Measurements from ENCODE around the gene NUDT22.
A peak's percentile ranks its signal among the peaks of the same experiment; 100 is the strongest.

Gene NUDT22

GRCh38 chr11:64229744-64230170 lies 3.7 kb downstream of the NUDT22 start:
- DNase-seq, result no peak

GRCh38 chr11:64230171-64230984 lies 4.3 kb downstream of the NUDT22 start, which contains the start of gene DNAJC4:
TSS of gene DNAJC4 (plus strand) at chr11:64230548. CDS start at chr11:64230855, 307 bp downstream.
- peak; percentile 87 for DNase-seq

DNA sequence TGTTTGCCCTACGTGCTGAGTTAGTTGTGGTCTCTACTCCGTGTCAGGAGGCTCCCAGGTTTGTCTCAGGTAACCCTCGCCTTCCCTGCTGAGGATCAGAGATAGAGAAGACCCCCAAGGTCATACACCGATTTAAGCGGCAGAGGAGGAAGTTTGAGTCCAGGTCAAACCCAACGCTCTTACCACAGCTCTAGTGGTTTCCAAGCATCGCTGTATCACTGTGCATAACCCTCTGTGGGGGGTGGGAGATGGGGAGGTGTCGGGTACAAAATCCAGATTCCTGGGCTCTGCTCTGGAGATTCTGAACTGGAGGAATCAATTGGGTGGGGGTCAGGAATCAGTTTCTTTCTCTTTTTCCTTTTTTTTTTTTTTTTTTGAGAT lies 4.9 kb downstream of the NUDT22 start:
- DNase-seq, result no peak

DNA sequence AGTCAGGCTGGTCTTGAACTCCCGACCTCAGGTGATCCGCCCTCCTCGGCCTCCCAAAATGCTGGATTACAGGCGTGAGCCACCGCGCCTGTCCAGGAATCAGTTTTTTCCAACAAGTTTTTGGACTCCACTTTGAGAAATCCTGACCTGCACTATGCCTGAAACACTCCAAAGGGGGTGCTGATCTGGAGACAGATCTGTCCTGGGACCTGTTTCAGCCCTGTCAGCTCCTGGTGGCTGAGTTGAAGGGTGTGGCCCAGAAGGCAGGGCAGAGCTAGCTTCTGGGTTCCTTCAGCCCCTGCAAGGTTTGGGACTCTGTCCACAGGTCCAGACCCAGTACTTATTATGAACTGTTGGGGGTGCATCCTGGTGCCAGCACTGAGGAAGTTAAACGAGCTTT lies 5.5 kb downstream of the NUDT22 start:
- no peak for DNase-seq

GRCh38 chr11:64232182-64232966 lies 6.3 kb downstream of the NUDT22 start:
- no peak for DNase-seq

- DNase-seq, result no peak
These were observed 6.9 kb downstream of the NUDT22 start for GRCh38 chr11:64232967-64233315.

DNA sequence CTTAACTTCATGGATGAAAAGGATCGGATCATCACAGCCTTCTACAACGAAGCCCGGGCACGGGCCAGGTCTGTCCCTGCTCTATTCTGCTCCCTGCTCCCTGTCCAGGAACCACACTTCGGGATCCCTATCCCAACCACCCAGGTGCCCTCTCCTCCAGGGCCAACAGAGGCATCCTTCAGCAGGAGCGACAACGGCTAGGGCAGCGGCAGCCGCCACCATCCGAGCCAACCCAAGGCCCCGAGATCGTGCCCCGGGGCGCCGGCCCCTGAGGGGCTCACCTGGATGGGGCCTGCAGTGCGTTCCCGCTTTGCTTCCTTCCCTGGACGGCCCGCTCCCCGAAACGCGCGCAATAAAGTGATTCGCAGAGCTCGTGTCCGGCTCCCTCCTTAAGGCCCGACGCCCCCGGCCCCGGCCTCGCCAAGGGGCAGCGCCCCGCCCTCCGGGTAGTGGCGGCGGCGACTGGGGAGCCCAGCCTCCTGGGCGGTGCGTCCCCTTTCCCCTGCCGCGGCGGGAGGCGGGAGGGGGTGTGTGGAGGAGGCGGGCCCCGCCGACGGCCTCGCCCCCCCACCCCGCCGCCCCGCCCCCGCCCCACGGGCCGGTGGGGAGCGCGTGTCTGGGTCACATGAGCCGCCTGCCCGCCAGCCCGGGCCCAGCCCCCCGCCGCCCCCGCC lies 8.0 kb downstream of the NUDT22 start, which contains the start of gene VEGFB:
TSS of gene VEGFB (plus strand) at position 672 of the 674 bp plus-strand sequence. CDS start 250 bp downstream, outside the sequence.
- DNase-seq, result peak; percentile 69

- peak; percentile 58 for DNase-seq
These were observed 8.7 kb downstream of the NUDT22 start for GRCh38 chr11:64234647-64235379.

- DNase-seq, result no peak
These were observed 9.5 kb downstream of the NUDT22 start for GRCh38 chr11:64235437-64236161.

DNA sequence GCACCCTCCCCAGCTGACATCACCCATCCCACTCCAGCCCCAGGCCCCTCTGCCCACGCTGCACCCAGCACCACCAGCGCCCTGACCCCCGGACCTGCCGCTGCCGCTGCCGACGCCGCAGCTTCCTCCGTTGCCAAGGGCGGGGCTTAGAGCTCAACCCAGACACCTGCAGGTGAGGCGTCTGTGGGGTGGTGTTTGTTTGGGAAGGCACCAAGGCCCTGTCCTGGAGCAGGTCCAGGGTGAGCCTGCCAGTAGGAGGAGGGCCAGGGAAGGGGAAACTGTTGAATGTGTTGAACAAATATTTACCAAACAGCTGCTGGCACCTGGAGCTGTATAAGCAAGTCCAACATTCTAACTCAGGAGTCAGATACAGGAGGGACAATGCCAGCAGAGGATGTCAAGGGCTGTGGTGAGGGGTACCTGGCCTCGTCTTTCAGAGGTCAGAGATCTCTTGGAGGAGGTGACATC lies 11.4 kb downstream of the NUDT22 start:
- DNase-seq, result no peak

- DNase-seq, result no peak
These were observed 12.0 kb downstream of the NUDT22 start for GRCh38 chr11:64238076-64238475.

DNA sequence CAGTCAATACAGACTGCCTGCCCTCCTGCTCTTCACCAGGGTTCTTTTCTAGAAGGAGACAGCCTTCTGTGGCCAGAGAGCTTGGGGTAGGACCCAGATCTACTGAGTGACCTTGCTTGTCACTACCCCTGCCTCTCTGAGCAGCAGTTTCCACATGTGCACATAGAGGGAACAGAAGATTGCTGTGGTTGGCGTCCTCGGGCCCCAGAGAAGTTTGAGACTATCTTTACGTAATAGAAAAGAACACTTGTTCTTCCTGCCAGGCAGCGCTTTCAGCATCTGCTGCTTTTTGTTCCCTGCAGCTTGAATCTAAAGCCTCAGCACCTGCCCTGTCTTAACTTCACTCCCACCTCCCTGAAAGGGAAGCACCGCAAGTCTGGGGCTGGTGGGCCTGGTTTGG lies 12.9 kb downstream of the NUDT22 start:
- DNase-seq, result no peak

- no peak for DNase-seq
These were observed 13.8 kb downstream of the NUDT22 start for GRCh38 chr11:64239662-64240434.

DNA sequence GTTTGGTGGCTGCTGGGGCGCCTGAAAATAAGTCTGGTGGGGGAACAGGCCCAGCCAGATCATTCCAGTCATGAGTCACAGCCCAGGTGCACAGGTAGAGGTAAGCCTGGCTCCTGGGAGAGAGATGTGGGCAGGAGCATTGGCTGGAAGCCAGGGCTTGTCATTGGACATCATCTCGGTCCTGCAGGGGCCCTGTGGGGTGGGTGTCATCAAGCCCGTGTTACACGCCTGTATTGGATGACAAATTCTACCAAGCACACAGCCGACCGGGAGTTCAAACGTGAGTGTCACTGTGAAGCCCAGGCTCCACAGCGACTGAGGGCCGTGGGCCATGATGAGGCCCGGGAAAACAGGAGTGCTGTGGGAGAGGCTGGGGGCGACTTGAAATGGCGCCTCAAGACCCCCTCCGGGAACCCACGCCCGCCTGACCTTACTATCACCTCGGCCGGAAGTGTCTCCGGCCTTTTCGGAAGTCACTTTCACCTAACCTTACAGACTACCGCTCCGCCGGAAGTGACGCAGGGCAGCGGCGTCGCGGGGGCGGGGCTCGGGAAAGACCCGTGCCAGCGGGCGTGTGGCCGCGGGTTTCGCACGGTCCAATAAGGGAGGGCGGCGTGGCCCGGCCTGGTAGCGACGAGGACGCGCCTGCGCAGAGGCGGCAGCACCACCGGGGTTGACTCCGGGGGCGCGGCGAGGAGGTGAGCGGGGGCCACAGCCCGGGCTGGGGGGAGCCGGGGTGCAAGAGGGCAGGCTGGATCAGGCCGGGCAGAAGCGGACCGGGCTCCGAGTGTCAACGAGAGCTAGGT lies 14.6 kb downstream of the NUDT22 start, which contains the start of gene FKBP2:
TSS of gene FKBP2 (plus strand) at position 661 of the 806 bp plus-strand sequence. CDS start 1,293 bp downstream, outside the sequence.
- DNase-seq, result peak; percentile 98

DNA sequence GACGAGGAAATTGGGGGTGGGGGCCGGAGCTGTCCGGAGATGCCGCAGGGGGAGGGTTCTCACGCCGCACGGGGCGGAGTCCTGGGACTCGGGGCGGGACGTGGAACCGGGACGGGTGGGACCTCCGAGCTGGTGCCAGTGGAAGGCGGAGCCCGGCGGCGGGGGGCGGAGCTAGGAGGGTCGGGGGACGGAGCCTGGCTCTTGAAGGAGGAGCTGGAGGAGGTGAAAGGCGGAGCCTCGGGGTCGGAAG lies 15.1 kb downstream of the NUDT22 start:
- DNase-seq, result peak; percentile 100

DNA sequence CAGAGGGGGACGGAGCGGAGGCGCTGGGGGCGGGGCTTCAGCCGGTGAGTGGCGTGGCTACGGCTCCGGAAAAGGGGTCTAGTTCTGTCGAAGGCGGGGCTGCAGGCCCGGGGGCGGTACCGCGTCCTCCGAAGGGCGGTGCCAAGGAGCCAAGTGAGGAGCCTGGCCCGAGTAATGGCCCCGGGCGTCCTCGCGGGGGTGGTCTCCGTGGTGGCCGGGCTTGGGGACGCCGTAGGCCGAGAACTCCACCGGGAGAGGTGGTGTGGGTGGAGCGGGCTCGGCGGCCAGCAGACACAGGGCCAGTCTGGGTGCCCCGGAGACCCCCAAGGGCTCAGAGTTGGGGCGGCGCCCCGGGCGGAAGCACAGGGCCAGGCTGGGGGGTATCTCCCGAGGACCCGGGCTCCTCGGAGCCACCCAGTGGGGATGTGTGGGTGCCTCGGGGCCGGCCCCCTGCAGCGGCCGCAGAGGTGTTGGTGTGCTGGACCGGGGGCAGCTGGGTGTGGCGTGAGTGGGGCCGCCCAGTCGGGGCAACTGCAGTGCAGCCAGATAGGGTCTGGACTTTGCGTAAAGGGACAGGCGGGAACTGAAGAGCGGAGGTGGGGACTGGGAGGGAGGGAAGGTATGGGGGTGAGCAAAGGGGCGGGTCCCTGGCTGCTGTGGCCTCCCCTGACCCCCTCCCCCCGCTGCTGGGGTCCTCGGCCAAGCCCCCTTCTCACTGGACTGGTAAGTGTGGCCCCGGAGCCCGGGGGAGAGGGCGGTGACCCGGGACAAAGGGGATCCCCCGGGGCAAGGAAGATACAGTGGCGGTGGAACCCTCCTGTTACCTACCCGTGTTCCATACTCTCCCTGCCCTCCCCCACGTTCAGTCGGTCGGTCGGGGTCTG lies 15.7 kb downstream of the NUDT22 start:
- DNase-seq, result no peak

- no peak for DNase-seq
These were observed 17.3 kb downstream of the NUDT22 start for GRCh38 chr11:64243236-64243854.

- no peak for DNase-seq
These were observed 18.0 kb downstream of the NUDT22 start for GRCh38 chr11:64244107-64244506.

DNA sequence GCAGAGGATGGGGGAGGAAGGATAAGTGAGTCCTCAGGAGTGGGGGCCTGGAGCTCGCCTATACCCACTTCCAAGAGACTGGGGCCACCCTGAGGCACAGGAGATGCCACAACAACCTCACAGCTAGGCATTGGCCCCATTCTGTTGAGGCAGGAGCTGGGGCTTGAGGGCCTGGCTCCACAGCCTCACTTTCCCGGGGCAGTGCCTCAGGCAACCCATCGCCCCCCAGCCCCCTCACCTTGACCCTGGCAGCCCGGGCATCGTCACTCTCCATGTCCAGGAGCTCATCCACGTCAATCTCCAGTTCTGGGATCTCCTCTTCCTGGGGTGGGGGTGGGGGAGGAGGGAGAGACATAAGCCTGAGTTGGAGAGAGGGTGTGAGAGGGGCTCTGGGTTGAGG lies 18.9 kb downstream of the NUDT22 start:
- DNase-seq, result no peak
